Activated CD4-positive, alpha-beta T cell treated with anti-CD3 and anti-CD28 coated beads for 48 hours (primary cell): ENCODE results near the gene ZSCAN32.

Experiments used
- DNase-seq: peaks from one replicate; pipeline ENCODE4 v3.0.0-alpha.2; 2020

The ZSCAN32 gene

DNA sequence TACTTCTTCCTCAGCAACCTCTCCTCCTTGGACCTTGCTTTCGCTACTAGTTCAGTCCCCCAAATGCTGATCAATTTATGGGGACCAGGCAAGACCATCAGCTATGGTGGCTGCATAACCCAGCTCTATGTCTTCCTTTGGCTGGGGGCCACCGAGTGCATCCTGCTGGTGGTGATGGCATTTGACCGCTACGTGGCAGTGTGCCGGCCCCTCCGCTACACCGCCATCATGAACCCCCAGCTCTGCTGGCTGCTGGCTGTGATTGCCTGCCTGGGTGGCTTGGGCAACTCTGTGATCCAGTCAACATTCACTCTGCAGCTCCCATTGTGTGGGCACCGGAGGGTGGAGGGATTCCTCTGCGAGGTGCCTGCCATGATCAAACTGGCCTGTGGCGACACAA is 44.7 kb downstream of the ZSCAN32 start:
- no peak for DNase-seq

DNA sequence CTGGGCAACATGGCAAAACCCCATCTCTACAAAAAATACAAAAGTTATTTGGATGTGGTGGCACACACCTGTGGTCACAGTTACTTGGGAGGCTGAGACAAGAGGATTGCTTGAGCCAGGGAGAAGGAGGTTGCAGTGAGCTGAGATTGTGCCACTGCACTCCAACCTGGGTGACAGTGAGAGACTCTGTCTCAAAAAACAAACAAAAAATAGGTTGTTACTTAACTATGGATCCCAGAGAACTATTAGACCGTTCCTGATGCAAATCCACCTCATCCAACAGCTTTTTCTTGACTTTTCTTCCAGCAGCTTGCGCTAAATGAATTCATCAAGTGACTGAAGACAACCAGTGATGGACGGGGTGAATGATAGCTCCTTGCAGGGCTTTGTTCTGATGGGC is 45.2 kb downstream of the ZSCAN32 start, which contains the start of gene OR2C1:
TSS of gene OR2C1 (plus strand) at position 301 of the 400 bp plus-strand sequence. CDS start at position 353, 52 bp downstream.
- no peak for DNase-seq

DNA sequence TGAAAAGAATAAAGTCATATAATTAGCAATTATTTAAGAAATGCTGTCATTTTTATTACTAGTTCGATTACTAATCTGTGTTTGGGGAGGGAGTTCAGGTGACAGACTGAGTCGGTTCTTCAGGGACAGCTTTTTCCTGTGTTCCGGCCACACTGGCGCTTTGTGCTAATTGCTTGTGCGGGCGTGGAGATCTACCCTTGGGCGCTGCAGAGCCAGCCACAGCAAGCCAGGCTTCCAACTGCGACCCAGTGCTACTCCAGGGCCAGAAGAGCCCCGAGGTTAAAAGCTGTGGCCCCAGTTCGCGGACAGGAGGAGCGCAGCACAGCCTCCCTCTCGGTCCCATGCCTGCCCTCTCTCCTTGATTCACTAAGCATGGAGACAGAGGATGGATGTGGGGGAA is 51.6 kb downstream of the ZSCAN32 start:
- DNase-seq, result no peak

DNA sequence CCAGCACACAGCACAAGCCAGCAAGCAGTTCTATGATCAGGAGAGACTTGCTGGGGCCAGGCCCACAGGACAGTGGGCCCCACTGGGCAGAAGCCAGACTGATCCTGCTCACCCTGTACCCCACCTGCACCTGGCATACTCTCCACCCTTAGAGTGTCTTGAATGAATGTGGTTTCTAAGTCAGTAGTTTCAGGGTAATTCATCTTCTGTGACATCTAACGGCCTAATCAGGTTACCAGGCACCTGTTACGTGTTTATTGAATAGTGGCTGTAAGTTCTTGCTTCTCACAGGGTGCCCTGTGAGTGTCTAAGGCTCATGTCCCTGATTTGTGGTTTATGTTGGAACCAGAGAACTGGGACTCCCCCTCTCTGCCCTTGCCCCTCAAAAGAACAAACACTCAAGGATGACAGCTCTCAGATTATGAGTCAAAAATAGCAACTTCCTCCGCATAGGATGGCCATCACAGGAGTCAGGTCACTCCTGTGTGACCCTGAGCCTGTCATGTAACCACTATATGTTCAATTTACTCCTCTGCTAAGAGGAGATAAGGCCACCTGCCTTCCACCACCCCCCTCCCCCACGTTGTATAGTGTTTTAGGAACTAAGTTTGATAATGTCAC is 52.1 kb downstream of the ZSCAN32 start:
- no peak for DNase-seq

DNA sequence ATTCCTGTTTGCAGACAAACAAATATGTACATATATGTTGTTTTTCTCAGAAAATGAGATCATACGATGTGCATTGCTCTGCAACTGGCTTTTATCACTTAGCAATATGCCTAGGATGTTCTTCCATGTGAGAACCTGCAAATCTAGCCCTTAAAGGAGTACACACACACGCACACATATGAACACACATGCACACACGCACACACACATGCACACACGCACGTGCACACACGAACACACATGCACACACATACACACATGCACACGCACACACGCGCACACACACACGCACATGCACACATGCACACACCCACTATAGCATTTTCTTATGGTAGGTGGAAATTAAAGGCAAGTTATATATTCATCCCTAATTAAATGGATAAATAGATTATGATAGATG is 53.2 kb downstream of the ZSCAN32 start:
- DNase-seq, result no peak

DNA sequence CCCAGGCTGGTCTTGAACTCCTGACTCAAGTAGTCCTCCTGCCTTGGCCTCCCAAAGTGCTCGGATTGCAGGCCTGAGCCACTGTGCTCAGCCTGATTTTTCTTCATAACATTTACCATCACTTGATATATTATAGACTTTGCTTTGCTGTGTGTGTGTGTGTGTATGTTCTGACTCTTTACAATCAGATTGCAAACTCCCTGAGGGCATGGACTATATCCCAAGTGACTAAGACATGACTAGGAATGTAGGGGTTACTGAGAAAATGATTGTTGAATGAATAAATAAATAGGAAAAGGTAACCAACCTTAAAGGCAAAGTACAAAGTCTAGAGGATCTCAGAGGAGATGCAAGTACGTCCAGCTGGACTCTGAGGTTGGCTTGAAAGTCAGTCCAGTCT is 54.8 kb downstream of the ZSCAN32 start:
- no peak for DNase-seq
